ENCODE measurements around the gene LAMA1.

LAMA1 gene

GRCh38 chr18:6994056-6994770, 123.4 kb downstream of the LAMA1 start:
- no peak for DNase-seq (ENCODE audit: low spot score)

DNA sequence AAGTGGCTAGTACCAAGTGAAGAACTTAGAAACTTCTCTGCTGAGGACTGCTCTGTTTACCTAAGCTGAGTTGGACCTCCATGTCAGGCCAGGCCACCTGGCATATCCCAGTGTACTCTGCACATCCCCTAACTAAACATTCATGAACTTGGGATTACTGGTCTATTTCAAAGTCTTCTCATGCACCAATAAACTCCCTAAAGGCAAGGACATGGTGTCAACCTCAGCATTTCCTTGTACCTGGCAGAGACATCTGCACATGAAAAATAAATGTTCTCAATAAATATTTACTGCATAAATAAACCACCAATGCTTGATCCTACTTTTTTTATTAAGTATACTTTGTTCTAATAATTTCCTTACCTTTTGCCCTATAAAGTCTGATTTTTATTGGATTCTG, 124.8 kb downstream of the LAMA1 start:
- DNase-seq (ENCODE audit: low spot score), result no peak

GRCh38 chr18:6983366-6983765, 134.2 kb downstream of the LAMA1 start:
- no peak for DNase-seq (ENCODE audit: low spot score)

GRCh38 chr18:6982398-6982797, 135.2 kb downstream of the LAMA1 start:
- no peak for DNase-seq (ENCODE audit: low spot score)

DNA sequence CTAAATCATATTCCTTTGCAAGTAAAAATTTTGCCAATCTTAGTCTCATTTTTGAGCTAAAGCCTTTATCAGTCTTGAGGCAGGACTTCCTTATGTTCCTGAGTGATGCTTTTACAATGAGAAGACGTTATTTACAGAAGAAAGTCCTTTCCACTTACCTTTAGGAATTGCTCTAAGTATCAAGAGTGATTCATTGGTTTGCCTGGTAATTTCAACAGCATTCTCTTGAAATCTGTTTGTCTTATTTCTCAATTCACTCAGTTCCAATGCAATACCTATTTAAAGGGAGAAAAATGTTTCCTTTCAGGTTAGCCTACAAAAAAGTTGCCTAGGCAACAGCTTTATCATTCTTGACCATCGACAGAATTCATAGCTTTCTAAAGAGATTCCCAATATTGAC, 137.2 kb downstream of the LAMA1 start:
- no peak for DNase-seq (ENCODE audit: low spot score)

- DNase-seq (ENCODE audit: low spot score), result no peak
Observed at GRCh38 chr18:6979954-6980353, 137.6 kb downstream of the LAMA1 start.

DNA sequence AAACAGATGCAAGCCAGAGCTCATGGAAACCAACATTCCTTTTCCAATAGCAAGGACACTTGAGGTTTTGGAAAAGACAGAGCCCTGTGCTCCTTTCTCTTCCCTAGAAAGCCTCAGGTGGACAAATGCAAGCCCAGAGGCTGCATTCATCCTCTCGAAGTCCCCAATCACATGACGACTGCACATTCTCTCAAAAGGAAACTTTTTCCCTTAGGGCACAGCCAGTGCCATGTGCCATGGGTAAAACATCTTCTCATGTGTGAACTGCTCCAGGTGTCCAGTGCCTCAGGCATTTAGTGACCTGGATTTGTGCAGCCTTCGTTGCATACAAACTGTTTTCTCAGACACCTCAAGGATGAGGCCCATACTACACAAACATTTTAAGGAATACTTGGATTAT, 140.7 kb downstream of the LAMA1 start:
- DNase-seq (ENCODE audit: low spot score), result no peak

GRCh38 chr18:6975084-6975483, 142.5 kb downstream of the LAMA1 start:
- DNase-seq (ENCODE audit: low spot score), result no peak

DNA sequence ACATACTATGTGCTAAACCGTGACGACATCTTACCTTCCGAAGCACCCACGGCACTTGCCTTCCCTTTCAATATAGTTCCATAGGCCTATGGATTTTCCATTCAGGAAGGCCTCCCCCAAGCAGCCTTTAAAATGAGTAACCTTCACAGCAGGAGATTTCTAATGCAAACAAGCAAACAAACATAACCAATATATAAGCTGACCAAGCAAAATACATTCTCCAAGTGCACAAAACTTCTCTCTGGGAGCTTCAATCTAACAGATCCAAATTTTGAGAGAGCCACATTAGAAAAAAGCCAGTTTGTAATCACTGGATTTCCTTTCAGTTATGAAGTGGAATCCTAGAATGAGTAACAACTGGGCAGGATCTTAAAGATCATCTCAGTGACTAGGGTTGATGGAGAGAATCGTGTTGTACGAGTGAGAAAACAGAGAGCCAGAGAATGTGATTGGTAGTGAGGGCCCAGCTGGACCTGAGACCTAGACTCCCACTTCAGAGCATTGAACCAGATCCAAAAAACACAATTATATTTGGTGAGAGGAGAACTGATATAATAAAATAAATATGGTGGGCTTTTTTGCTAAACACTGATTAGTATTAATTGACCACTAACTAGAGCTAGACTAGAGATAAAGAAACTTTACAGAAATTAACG, 145.6 kb downstream of the LAMA1 start:
- no peak for DNase-seq (ENCODE audit: low spot score)

DNA sequence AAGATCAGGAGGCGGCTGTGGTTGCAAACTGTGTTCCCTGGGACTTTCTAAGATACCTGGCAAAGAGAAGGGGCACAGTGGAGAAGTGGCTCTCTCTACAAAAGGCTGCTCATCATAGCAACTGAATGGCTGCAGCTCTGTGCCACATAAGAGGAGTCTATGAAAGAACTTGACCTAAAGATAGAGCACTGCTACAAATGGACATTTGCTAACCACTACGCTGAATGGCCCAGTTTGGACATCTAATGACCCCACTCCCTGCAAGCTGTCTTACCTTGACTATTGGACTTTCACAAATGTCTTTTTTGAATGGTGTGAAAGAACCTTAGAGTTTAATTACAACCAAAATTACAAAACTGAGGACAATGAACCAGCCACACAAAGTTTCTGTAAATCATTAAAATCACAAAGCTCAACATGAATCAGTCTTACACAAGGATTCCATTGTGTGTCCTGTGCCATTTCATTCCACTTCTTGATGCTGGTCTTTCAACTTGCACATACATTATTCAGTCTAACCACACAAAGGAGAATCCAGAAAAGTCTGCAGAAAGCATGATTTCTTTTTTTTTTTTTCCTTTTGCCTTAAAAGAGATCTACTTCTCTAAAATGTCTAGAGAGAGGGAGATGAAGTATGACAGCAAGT, 154.0 kb downstream of the LAMA1 start:
- no peak for DNase-seq (ENCODE audit: low spot score)

GRCh38 chr18:6962571-6963451, 154.8 kb downstream of the LAMA1 start:
- no peak for DNase-seq (ENCODE audit: low spot score)

GRCh38 chr18:6961331-6961730, 156.3 kb downstream of the LAMA1 start:
- DNase-seq (ENCODE audit: low spot score), result no peak

DNA sequence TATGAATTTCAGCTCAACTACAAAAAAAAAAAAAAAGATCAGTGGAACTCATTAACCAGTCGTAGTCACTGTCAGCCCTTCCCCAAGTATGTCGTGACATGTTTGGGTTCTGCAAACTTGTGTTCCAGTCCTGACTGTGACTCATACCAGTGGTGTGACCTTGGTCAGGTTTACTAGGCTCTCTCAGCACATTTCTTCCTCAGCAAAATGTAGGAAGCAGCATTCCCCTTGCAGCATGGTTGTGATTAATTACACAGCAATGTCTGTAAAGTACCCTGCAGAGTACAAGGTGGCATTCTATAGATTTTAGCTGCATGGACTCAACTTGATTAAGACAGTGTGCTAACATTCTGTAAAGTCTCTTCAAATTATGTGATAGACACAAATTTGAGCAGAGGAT, 156.9 kb downstream of the LAMA1 start:
- DNase-seq (ENCODE audit: low spot score), result no peak

DNA sequence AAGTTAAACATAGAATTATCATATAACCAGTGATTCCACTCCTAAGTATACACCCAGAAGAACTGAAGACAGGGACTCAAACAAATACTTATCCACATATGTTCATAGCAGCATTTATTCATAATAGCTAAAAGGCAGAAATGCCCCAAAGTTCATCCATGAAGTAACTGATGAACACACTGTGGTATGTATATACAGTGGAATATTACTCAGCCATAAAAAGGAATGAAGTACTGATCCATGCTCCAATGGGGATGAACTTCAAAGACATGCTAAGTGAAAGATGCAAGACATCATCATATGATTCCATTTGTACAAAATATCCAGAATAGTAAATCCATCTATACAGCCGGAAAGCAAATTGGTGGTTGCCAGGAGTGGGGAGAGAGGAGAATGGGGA, 157.5 kb downstream of the LAMA1 start:
- DNase-seq (ENCODE audit: low spot score), result no peak

- no peak for DNase-seq (ENCODE audit: low spot score)
Observed at GRCh38 chr18:6959110-6959509, 158.5 kb downstream of the LAMA1 start.

DNA sequence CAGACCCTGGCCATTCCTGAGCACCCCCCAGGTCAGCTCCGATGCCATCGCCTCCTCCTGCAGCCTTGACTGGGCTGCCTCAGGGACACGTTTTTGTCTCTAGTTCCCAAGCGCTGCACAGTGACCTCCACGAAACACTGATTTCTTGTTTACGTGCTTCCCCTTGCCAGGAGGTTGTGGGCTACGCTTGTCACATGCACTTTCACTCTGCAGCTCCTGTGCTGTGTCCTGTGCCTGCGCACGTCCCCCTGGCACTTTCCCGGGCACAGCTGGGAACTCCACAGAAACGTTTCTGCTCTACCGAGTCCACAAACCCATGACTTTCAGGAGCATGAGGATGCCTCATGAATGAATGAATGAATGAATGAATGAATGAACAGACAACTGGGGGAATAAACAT, 160.6 kb downstream of the LAMA1 start:
- no peak for DNase-seq (ENCODE audit: low spot score)

DNA sequence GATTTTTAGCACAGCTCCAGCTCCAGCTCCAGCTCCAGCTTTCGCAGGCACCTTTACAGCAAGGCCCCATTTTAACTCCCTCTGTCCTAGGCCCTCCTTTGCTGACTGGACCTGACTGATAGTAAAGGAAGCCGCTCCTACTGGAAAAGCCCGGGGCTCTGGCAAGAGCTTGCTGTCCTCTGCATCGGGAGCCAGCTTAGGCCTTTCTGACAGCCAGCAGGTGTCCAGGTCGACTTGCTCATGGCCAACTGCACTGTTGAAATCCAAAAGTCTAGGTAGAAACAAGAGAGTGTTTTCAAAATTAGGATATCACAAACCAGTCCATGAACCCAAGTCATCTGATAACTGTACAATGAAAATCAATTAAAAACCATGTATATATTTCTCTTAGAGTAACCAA, 161.1 kb downstream of the LAMA1 start:
- DNase-seq (ENCODE audit: low spot score), result no peak

GRCh38 chr18:6955304-6955703, 162.3 kb downstream of the LAMA1 start:
- no peak for DNase-seq (ENCODE audit: low spot score)

DNA sequence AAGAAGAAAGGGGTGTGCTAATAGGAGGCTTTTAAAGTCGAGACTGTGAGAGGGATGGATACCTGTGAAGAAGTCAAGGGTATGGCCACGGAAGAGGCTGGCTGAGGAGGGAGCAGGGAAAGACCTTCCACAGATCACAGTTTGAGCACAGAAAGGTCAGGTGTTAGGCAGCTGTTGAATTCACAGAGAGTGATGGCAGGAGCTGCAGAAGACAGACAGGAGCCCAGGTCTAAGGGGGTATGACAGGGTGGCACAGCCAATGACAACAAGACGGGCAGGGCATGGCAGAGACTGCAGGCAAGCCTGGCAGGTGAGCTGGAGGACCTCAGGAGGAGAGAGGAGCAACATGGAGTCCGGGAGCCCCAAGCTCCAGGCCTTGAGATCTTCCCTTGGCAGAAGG, 163.1 kb downstream of the LAMA1 start:
- DNase-seq (ENCODE audit: low spot score), result no peak

DNA sequence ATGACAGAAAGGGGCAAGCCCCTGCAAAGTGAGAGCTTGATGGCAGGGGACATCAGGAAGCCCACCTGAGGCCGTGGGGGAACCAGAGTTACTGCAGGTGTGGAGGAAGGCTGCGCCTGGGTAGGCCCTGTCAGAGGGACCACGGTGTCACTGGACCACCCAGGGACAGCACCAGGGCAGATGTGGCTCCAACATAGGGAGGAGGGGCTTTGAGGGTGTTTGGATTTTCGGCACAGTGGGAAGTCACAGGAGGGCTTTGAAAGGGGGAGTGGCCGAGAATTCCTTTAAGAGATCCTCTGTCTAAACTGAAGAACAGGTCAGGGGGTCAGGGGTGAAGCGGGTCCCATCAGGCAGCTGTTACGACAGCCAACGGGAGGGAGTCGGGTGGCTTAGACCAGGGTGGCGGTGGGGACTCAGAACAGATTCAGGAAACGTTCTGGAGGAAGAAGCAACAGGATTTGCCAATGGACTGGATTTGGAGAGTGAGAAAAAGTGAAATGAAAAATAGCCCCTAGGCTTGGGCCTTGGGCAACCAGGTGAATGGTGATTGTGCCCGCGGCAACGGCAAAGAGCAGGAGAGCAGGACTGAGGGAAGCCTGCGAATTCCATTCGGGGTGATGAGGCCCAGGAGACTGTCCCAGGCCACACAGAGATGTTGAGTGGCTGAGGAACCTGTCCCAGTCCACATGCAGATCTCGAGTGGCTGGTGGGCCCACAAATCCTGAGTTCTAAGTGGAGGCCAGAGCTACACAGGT, 166.1 kb downstream of the LAMA1 start:
- no peak for DNase-seq (ENCODE audit: low spot score)

- DNase-seq (ENCODE audit: low spot score), result no peak
Observed at GRCh38 chr18:6950641-6951040, 167.0 kb downstream of the LAMA1 start.

Data from HuH-7 (cell line).